Sigmoid colon (tissue), 3 donors: Measurements from ENCODE around the gene CSNK1G2.

Experiments
- POLR2A ChIP-seq, 2 donors: fragments of 450-650 bp; IDR thresholded peaks; one replicate each; pipeline ENCODE4 v1.6.1; 2016; ENCODE audit warnings: antibody characterized with exemption in 2 of 2, mild to moderate bottlenecking in 2 of 2, moderate library complexity in 2 of 2
- TF ChIP-seq, protein P1 (sequence below), 4 experiments: fragments of 450-650 bp in 3 of 4; fragments of 200-600 bp in 1 of 4; IDR thresholded peaks; one replicate each; pipeline ENCODE4 v1.5.1; 2016 to 2019; ENCODE audit warnings: antibody characterized with exemption in 4 of 4, mild to moderate bottlenecking in 3 of 4, moderate library complexity in 2 of 4

DNA sequence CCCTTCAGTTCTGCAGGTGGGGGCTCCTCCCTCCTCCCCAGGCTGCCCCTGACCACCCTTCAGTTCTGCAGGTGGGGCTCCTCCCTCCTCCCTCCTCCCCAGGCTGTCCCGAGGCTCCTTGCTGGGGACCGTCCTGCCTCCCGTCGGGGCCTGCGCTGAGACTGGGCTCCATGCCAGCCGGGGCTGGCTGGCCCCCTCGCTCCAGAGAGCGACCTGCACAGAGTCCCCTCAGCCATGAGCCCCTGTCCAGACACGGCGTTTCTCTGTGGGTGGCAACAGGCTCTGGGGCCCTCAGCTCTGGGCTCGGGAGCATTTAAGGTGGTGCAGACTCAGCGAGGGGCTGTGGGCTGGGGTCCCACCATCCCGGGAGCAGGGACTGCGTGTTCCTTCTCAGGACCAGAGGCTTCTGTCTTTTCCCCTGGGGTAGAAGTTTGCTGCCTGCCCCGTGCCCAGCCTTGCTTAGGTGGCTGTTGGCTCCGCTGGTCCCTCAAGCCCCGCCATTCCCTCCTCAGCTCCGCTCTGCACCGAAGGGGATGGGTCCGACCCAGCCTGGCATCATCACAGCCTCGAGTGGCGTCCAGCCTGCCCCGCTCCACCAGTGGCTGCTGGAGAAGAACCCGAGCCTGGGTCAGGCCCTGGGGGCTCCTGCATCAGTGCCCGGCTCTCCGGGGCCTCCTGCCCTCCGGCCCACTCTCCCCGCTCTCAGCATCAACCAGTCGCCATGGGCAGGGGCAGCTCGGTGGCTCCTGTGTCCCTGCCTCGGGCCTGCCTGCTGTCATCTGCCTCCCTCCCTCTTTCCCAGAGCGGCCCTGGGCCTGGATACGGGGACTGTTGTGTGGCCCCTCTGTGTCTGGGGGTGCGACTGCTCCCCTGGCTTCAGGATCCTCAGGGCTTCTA, 27.6 kb downstream of the CSNK1G2 start:
- no peak for TF ChIP-seq POLR2A (IDR thresholded peaks at IDR 0.05)
- TF ChIP-seq, protein P1, sequence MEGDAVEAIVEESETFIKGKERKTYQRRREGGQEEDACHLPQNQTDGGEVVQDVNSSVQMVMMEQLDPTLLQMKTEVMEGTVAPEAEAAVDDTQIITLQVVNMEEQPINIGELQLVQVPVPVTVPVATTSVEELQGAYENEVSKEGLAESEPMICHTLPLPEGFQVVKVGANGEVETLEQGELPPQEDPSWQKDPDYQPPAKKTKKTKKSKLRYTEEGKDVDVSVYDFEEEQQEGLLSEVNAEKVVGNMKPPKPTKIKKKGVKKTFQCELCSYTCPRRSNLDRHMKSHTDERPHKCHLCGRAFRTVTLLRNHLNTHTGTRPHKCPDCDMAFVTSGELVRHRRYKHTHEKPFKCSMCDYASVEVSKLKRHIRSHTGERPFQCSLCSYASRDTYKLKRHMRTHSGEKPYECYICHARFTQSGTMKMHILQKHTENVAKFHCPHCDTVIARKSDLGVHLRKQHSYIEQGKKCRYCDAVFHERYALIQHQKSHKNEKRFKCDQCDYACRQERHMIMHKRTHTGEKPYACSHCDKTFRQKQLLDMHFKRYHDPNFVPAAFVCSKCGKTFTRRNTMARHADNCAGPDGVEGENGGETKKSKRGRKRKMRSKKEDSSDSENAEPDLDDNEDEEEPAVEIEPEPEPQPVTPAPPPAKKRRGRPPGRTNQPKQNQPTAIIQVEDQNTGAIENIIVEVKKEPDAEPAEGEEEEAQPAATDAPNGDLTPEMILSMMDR (IDR thresholded peaks at IDR 0.05) = no peak
